ENCODE results near the gene KRTAP10-3.

- TF ChIP-seq CTCF (IDR thresholded peaks at IDR 0.05; ENCODE audit: extremely low read depth in 1 of 2, insufficient read depth in 1 of 2, low read depth in 1 of 2, low read length in 2 of 2): no peak
- no peak for TF ChIP-seq POLR2A (IDR thresholded peaks at IDR 0.05; ENCODE audit: low read depth, low read length)
- no peak for TF ChIP-seq EZH2 (IDR thresholded peaks at IDR 0.05; ENCODE audit: borderline replicate concordance, low read depth, low read length, severe bottlenecking)
- no peak for TF ChIP-seq GATA2 (IDR thresholded peaks at IDR 0.05; ENCODE audit: insufficient read depth, insufficient read length, low read depth, low read length)
- TF ChIP-seq POLR2AphosphoS5 (IDR thresholded peaks at IDR 0.05; ENCODE audit: insufficient read depth, low read depth, low read length): no peak
- no peak for TF ChIP-seq MYC (IDR thresholded peaks at IDR 0.05; ENCODE audit: low read depth, low read length)
- TF ChIP-seq, protein P1, sequence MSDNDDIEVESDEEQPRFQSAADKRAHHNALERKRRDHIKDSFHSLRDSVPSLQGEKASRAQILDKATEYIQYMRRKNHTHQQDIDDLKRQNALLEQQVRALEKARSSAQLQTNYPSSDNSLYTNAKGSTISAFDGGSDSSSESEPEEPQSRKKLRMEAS (IDR thresholded peaks at IDR 0.05; ENCODE audit: insufficient read depth, insufficient read length): no peak
- no peak for TF ChIP-seq JUN (IDR thresholded peaks at IDR 0.05; ENCODE audit: borderline replicate concordance, insufficient read depth, insufficient read length, low read depth)
These were observed 43.9 kb upstream of the KRTAP10-3 start for GRCh38 chr21:44602463-44602850.
